Neuronal stem cell (in vitro differentiated cells): ENCODE data around the gene CTPS1.

ENCODE experiments used
- DNase-seq: peaks from one replicate; pipeline ENCODE4 v3.0.0-alpha.2; 2013; ENCODE audit warnings: low spot score
- H2AFZ ChIP-seq: one replicate; pipeline ENCODE4 v1.6.1; 2013; ENCODE audit warnings: mild to moderate bottlenecking, low read length, inconsistent platforms
- H2AK5ac ChIP-seq: 2 replicates; pipeline ENCODE4 v1.6.1; 2013; ENCODE audit warnings: low read depth, mild to moderate bottlenecking, inconsistent platforms, low read length, moderate library complexity, mixed read lengths
- H2BK120ac ChIP-seq: 2 replicates; pipeline ENCODE4 v1.6.1; 2013; ENCODE audit warnings: low read depth, mild to moderate bottlenecking, inconsistent platforms, low read length, moderate library complexity, mixed read lengths
- H2BK12ac ChIP-seq: one replicate; pipeline ENCODE4 v1.6.1; 2013; ENCODE audit warnings: low read length, inconsistent platforms
- H2BK15ac ChIP-seq: 2 replicates; pipeline ENCODE4 v1.6.1; 2013; ENCODE audit warnings: mild to moderate bottlenecking, low read length, inconsistent platforms, mixed read lengths
- H2BK5ac ChIP-seq: one replicate; pipeline ENCODE4 v1.6.1; 2013; ENCODE audit warnings: inconsistent platforms, mild to moderate bottlenecking, low read length, moderate library complexity
- H3K14ac ChIP-seq: one replicate; pipeline ENCODE4 v1.6.1; 2013; ENCODE audit warnings: low read length, inconsistent platforms
- H3K18ac ChIP-seq: 2 replicates; pipeline ENCODE4 v1.6.1; 2013; ENCODE audit warnings: low read length, inconsistent platforms
- H3K23ac ChIP-seq: 2 replicates; pipeline ENCODE4 v1.6.1; 2013; ENCODE audit warnings: low read depth, mild to moderate bottlenecking, mixed read lengths, low read length, inconsistent platforms; ENCODE audit not compliant: poor library complexity
- H3K27ac ChIP-seq: replicated peaks from 3 replicates; pipeline ENCODE4 v1.5.1; 2013; ENCODE audit warnings: low read length, inconsistent platforms
- H3K27me3 ChIP-seq, 3 experiments: 2 replicates each; pipeline ENCODE4 v1.6.1; 2013; ENCODE audit warnings: low read length in 3 of 3, mild to moderate bottlenecking in 2 of 3, inconsistent platforms in 1 of 3, low read depth in 1 of 3, mixed read lengths in 1 of 3, moderate library complexity in 1 of 3; ENCODE audit not compliant: control insufficient read depth in 3 of 3, insufficient read depth in 3 of 3
- H3K36me3 ChIP-seq, 2 donors: replicated peaks in 1 of 2; 2 replicates each; pipeline ENCODE4 v1.6.1; 2013; ENCODE audit warnings: low read length in 2 of 2; ENCODE audit not compliant: control insufficient read depth in 2 of 2, insufficient read depth in 2 of 2
- H3K4ac ChIP-seq: 2 replicates; pipeline ENCODE4 v1.6.1; 2013; ENCODE audit warnings: inconsistent platforms, mild to moderate bottlenecking, low read length, moderate library complexity
- H3K4me1 ChIP-seq, 2 donors: 1 replicate in 1 of 2; 2 replicates in 1 of 2; pipeline ENCODE4 v1.6.1; 2013; ENCODE audit warnings: low read length in 2 of 2, low read depth in 1 of 2; ENCODE audit not compliant: control insufficient read depth in 2 of 2, insufficient read depth in 1 of 2
- H3K4me2 ChIP-seq: one replicate; pipeline ENCODE4 v1.6.1; 2013; ENCODE audit warnings: mild to moderate bottlenecking, low read length, inconsistent platforms; ENCODE audit not compliant: insufficient read depth, poor library complexity, severe bottlenecking
- H3K4me3 ChIP-seq, 2 donors: 2 replicates each; pipeline ENCODE4 v1.5.1; 2013; ENCODE audit warnings: low read length in 2 of 2, mild to moderate bottlenecking in 2 of 2, inconsistent platforms in 1 of 2, moderate library complexity in 1 of 2
- H3K79me1 ChIP-seq: one replicate; pipeline ENCODE4 v1.6.1; 2013; ENCODE audit warnings: low read depth, mild to moderate bottlenecking, inconsistent platforms, low read length, moderate library complexity
- H3K9ac ChIP-seq: one replicate; pipeline ENCODE4 v1.6.1; 2013; ENCODE audit warnings: mild to moderate bottlenecking, low read depth, low read length, inconsistent platforms; ENCODE audit not compliant: poor library complexity
- H3K9me3 ChIP-seq, 2 donors: replicated peaks in 1 of 2; 2 replicates each; pipeline versions ENCODE3 to v1.6.1; 2013; ENCODE audit warnings: low read length in 2 of 2, mild to moderate bottlenecking in 2 of 2, inconsistent platforms in 1 of 2, low read depth in 1 of 2, mixed read lengths in 1 of 2, moderate library complexity in 1 of 2; ENCODE audit not compliant: control insufficient read depth in 2 of 2, insufficient read depth in 1 of 2
- H4K8ac ChIP-seq: one replicate; pipeline ENCODE4 v1.6.1; 2013; ENCODE audit warnings: low read depth, mild to moderate bottlenecking, inconsistent platforms, low read length, moderate library complexity
- H4K91ac ChIP-seq: one replicate; pipeline ENCODE4 v1.6.1; 2013; ENCODE audit warnings: low read length, low read depth, mild to moderate bottlenecking, inconsistent platforms; ENCODE audit not compliant: poor library complexity
- WGBS, 2 donors: extraction: QIAGEN DNeasy Blood & Tissue Kit; methylation state at CpG; one replicate each; pipeline ENCODE4 v1.1.7; 2013; ENCODE audit warnings: missing lambda C conversion rate in 2 of 2, mixed read lengths in 1 of 2; ENCODE audit not compliant: insufficient read length in 2 of 2, insufficient replicate concordance in 1 of 2; ENCODE audit errors: extremely low coverage in 2 of 2; 5-methylcytosine and 5-hydroxymethylcytosine counted together

Gene CTPS1

DNA sequence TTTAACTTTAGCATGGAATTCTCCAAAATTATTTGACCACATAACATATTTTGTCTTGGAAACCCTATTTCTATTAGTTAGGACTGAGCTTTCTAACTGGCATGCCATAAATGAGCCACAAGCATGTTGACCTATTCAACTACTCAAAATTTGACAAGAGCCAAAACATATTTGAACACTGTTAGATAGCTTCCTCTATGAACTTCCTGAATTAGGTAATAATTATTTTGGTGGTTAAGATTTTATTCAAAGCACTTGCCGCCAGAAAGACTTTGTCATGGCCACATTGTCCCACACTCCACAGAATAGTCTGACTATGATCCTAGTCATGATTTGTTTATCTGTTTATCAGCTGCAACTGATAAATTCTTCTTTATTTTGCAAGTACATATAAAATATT is 23.1 kb upstream of the CTPS1 start:
- Histone ChIP-seq H3K9ac (no peak overlapping the region), H2BK5ac (no peak overlapping the region), H3K14ac (no peak overlapping the region), H3K27me3 (peaks cover 0 to 10% (median 0%) of the 10 kb centered on the region in 3 experiments), H3K79me1 (no peaks in the 10 kb centered on the region), H2AFZ (no peak overlapping the region), H2BK120ac (no peak overlapping the region), H3K4ac (no peak overlapping the region), H3K4me3 (no peak overlapping the region), H3K27ac (no peak overlapping the region), H2AK5ac (no peak overlapping the region), H3K4me1 (peaks cover 0 to 1% of the 10 kb centered on the region in 2 donors), H2BK12ac (no peak overlapping the region), H4K91ac (no peak overlapping the region), H4K8ac (no peak overlapping the region), H3K18ac (no peak overlapping the region), H3K23ac (no peak overlapping the region), H2BK15ac (no peak overlapping the region), H3K9me3 (no peaks in the 10 kb centered on the region), H3K36me3 (no peaks in the 10 kb centered on the region), H3K4me2 (no peak overlapping the region)
- DNase-seq = no peak
- WGBS, 2 donors = no CpG with 5 or more reads among the region's 1 CpG

DNA sequence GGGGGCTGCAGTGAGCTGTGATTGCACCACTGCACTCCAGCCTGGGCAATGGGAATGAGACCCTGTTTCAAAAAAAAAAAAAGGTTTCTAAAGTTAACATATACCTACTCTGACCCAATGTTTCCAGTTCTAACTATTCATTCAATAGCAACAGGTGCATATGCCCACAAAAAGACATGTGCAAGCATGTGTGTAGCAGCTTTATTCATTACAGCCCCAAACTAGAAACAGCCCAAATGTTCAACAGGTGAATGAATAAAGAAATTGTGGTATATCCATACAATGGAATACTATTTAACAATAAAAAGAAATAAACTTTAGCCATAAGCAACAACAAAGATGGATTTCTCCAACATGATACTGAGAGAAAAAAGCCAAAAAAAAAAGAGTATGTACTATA is 21.3 kb upstream of the CTPS1 start:
- Histone ChIP-seq H3K9ac (no peak overlapping the region), H2BK12ac (no peak overlapping the region), H4K8ac (no peak overlapping the region), H3K23ac (no peak overlapping the region), H3K27me3 (peaks cover 0 to 13% (median 0%) of the 10 kb centered on the region in 3 experiments), H2AK5ac (no peak overlapping the region), H3K4ac (no peak overlapping the region), H3K14ac (no peak overlapping the region), H2AFZ (no peak overlapping the region), H3K4me1 (no peaks in the 10 kb centered on the region), H2BK5ac (no peak overlapping the region), H3K27ac (no peak overlapping the region), H2BK120ac (no peak overlapping the region), H2BK15ac (no peak overlapping the region), H4K91ac (no peak overlapping the region), H3K4me2 (no peak overlapping the region), H3K18ac (no peak overlapping the region), H3K9me3 (no peaks in the 10 kb centered on the region), H3K4me3 (no peak overlapping the region), H3K36me3 (no peaks in the 10 kb centered on the region), H3K79me1 (no peaks in the 10 kb centered on the region)
- no peak for DNase-seq

DNA sequence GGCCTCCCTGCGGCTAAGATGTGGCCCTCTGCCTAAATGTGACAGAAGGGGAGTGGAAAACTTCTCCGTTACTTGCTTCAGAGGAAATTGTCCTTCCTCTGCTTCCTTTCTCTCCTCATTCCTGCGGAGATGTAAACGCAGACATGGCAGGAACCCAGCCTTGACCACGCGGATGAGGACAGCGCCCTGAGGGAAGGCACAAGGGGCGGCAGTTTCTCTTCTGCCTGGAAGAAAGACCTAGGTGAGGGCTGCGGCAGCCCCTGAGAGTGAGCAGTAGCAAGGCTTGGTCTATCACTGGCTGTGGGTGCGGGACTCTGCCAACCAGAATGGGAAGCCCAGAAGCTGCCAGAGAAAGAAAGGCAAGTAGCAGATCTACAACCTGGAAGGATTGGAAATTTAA is 14.0 kb upstream of the CTPS1 start:
- H2AK5ac ChIP-seq = no peak overlapping the region
- no peak overlapping the region for H2BK12ac ChIP-seq
- no peak overlapping the region for H2BK5ac ChIP-seq
- peak overlapping the region; percentile 28 for H2AFZ ChIP-seq
- H3K14ac ChIP-seq = no peak overlapping the region
- no peak overlapping the region for H2BK120ac ChIP-seq
- no peak overlapping the region for H4K91ac ChIP-seq
- DNase-seq = no peak
- no peak overlapping the region for H3K9ac ChIP-seq
- H3K4me3 ChIP-seq = no peak overlapping the region
- H2BK15ac ChIP-seq = no peak overlapping the region
- H4K8ac ChIP-seq = no peak overlapping the region
- no peak overlapping the region for H3K27ac ChIP-seq
- H3K18ac ChIP-seq = no peak overlapping the region
- no peak overlapping the region for H3K23ac ChIP-seq
- H3K36me3 ChIP-seq = no peaks in the 10 kb centered on the region
- no peak overlapping the region for H3K4me2 ChIP-seq
- no peak overlapping the region for H3K4ac ChIP-seq
- H3K9me3 ChIP-seq = no peaks in the 10 kb centered on the region
- H3K27me3 ChIP-seq = peaks cover 0 to 6% (median 0%) of the 10 kb centered on the region in 3 experiments
- no peaks in the 10 kb centered on the region for H3K79me1 ChIP-seq
- H3K4me1 ChIP-seq = no peaks in the 10 kb centered on the region
- WGBS, 2 donors = no CpG with 5 or more reads among the region's 10 CpGs

DNA sequence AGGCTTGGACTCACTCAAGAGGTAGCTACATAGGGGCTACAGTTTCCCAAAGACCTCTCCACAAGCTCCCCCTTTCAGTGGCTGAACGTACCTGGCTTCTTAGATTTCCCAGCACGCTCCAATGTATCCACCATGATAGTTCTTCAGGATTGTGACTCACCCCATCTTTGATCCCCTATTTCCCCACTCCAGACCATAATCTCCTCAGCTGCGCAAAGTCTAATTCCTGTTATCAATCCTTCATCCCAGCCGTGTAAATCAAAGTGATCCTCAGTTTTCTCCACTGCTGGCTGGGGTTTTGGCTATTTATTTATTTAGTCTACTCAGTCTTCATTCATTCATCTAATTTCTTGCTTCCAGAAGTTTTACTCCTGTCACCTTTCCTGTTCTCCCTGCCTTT is 13.1 kb upstream of the CTPS1 start:
- Histone ChIP-seq H4K91ac (no peak overlapping the region), H2BK120ac (no peak overlapping the region), H3K4me3 (no peak overlapping the region), H3K36me3 (no peaks in the 10 kb centered on the region), H4K8ac (no peak overlapping the region), H3K4me2 (no peak overlapping the region), H3K14ac (no peak overlapping the region), H2BK12ac (no peak overlapping the region), H3K4me1 (no peaks in the 10 kb centered on the region), H2AFZ (no peak overlapping the region), H2BK5ac (no peak overlapping the region), H3K18ac (no peak overlapping the region), H3K27ac (no peak overlapping the region), H3K9me3 (no peaks in the 10 kb centered on the region), H3K4ac (no peak overlapping the region), H3K9ac (no peak overlapping the region), H3K23ac (no peak overlapping the region), H3K27me3 (peaks cover 0 to 6% (median 0%) of the 10 kb centered on the region in 3 experiments), H3K79me1 (no peaks in the 10 kb centered on the region), H2AK5ac (no peak overlapping the region), H2BK15ac (no peak overlapping the region)
- no CpG with 5 or more reads among the region's 4 CpGs for WGBS, 2 donors
- no peak for DNase-seq
